ENCODE measurements around the gene EMB.
A peak's percentile ranks its signal among the peaks of the same experiment; 100 is the strongest.
"Not testable (repeated sequence)": the region's sequence is repeated elsewhere in the genome, so short reads cannot be mapped to it uniquely, and the experiment has no call there.

Gene EMB

GRCh38 chr5:50440651-50441492 is at the start of gene EMB:
Gene EMB, minus strand, starts transcription at chr5:50441288. Its CDS starts 137 bp downstream, at chr5:50441151.
- peak; percentile 90 for DNase-seq

GRCh38 chr5:50489491-50489890 is 48.4 kb upstream of the EMB start:
- DNase-seq: not testable (repeated sequence)

GRCh38 chr5:50478790-50479189 is 37.7 kb upstream of the EMB start:
- DNase-seq: not testable (repeated sequence)

- no peak for DNase-seq
Measured at GRCh38 chr5:50476549-50476948, 35.5 kb upstream of the EMB start.

GRCh38 chr5:50465015-50465414 is 23.9 kb upstream of the EMB start:
- DNase-seq: not testable (repeated sequence)

- DNase-seq: no peak
Measured at GRCh38 chr5:50463726-50464125, 22.6 kb upstream of the EMB start.

- no peak for DNase-seq
Measured at GRCh38 chr5:50463047-50463446, 22.0 kb upstream of the EMB start.

- DNase-seq: not testable (repeated sequence)
Measured at GRCh38 chr5:50462579-50462978, 21.5 kb upstream of the EMB start.

GRCh38 chr5:50458372-50458771 is 17.3 kb upstream of the EMB start:
- not testable (repeated sequence) for DNase-seq

GRCh38 chr5:50449241-50449640 is 8.2 kb upstream of the EMB start:
- DNase-seq: not testable (repeated sequence)

- no peak for DNase-seq
Measured at GRCh38 chr5:50447941-50448340, 6.9 kb upstream of the EMB start.

GRCh38 chr5:50447228-50447627 is 6.1 kb upstream of the EMB start:
- DNase-seq: no peak

GRCh38 chr5:50445296-50445949 is 4.3 kb upstream of the EMB start:
- no peak for DNase-seq

GRCh38 chr5:50442559-50443539 is 1.8 kb upstream of the EMB start:
- DNase-seq: not testable (repeated sequence)

GRCh38 chr5:50441493-50441955 is 436 bp upstream of the EMB start:
- DNase-seq: no peak

- no peak for DNase-seq
Measured at GRCh38 chr5:50439221-50439620, 1.9 kb downstream of the EMB start.

- DNase-seq: not testable (repeated sequence)
Measured at GRCh38 chr5:50438060-50438459, 3.0 kb downstream of the EMB start.

- no peak for DNase-seq
Measured at GRCh38 chr5:50435168-50435567, 5.9 kb downstream of the EMB start.

- DNase-seq: not testable (repeated sequence)
Measured at GRCh38 chr5:50431133-50431904, 9.8 kb downstream of the EMB start.

GRCh38 chr5:50423100-50423799 is 17.8 kb downstream of the EMB start:
- not testable (repeated sequence) for DNase-seq

Data from activated CD8-positive, alpha-beta memory T cell treated with anti-CD3 and anti-CD28 coated beads for 24 hours (primary cell).